Measurements from ENCODE around the gene KIF6.
"Not testable (repeated sequence)": the region's sequence is repeated elsewhere in the genome, so short reads cannot be mapped to it uniquely, and the experiment has no call there.

KIF6 gene

DNA sequence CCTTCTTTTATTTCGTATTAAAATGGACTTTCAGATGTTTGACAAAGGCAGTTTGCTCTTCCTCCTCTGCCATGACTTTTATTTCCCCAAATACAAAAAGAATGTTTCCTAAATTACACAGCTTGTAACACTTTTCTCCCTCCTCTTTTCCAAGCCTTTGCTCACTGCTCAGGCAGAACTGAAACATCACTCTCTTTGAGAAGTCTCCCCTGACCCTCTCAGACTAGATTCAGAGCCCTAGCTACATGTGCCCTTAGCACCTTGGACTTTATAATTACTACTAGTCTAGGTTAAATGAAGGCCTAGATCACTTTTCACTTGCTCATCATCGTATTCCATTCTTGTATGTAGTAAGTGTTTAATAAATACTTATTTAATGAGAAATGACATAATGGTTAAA is 8.5 kb upstream of the KIF6 start:
- Mint-ChIP-seq H3K9me3 (peaks cover 5% of the 10 kb centered on the region), H3K27me3 (peaks cover 15% of the 10 kb centered on the region), H3K27ac (no peak overlapping the region), H3K4me3 (no peak overlapping the region), H3K36me3 (no peaks in the 10 kb centered on the region), H3K4me1 (no peaks in the 10 kb centered on the region)

DNA sequence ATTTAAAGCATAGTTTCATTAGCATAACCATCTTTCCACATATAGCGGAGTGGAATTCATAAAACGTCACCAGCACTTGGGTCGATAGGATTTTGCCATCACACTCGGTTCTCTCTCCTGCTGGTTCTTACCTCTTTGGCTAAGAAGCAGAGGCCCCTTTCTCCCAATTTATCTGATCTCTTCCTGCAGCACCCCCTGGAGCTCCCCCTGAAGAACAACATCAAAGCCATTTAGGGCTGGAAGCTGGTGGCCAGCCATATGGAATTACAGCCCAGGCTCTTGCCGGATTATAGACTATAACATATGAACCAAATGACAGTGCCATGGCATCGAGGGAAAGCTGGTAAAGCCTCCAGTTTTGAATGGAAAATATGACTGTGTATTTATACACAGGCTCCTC is 6.4 kb upstream of the KIF6 start:
- Mint-ChIP-seq H3K36me3 (no peaks in the 10 kb centered on the region), H3K4me3 (no peak overlapping the region), H3K27me3 (peaks cover 8% of the 10 kb centered on the region), H3K27ac (no peak overlapping the region), H3K4me1 (no peaks in the 10 kb centered on the region), H3K9me3 (no peaks in the 10 kb centered on the region)

DNA sequence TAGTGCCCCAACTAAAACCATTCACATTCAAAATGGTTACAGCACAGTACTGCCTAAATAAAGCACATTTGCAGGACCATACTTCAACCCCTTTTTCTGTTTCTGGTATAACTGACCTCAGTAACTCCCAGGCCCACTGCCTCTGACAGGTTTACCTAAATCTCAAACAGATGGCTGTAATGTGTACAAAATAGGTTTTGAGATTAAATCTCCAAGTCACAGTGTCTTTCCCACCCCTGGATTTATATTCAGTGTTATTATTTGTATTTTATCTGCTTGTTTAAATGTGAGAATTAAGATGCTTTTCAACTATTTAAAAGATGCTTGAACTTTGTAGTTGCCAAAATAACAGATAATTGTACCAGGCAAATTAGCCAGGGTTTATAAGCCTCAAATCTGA is 4.7 kb upstream of the KIF6 start:
- Mint-ChIP-seq H3K27ac (no peak overlapping the region), H3K36me3 (no peaks in the 10 kb centered on the region), H3K4me3 (no peak overlapping the region), H3K9me3 (no peaks in the 10 kb centered on the region), H3K27me3 (peaks cover 6% of the 10 kb centered on the region), H3K4me1 (peaks cover 8% of the 10 kb centered on the region)

DNA sequence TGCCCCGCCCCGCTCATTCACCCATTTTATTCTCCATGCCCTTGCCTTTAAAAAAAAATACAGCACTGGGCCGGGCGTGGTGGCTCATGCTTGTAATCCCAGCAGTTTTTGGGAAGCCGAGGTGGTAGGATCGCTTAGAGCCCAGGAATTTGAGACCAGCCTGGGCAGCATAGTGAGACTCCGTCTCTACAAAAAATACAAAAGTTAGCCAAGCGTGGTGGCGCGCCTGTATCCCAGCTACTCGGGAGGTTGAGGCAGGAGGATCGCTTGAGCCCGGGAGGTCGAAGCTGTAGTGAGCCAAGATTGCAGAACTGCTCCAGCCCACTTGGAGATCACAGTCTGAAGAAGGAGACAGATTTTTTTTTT is 407 bp upstream of the KIF6 start:
- H3K4me3 Mint-ChIP-seq: peak overlapping the region; percentile 98
- no peaks in the 10 kb centered on the region for H3K27me3 Mint-ChIP-seq
- H3K9me3 Mint-ChIP-seq: no peaks in the 10 kb centered on the region
- H3K36me3 Mint-ChIP-seq: no peaks in the 10 kb centered on the region
- H3K4me1 Mint-ChIP-seq: peaks cover 12% of the 10 kb centered on the region
- H3K27ac Mint-ChIP-seq: no peak overlapping the region

DNA sequence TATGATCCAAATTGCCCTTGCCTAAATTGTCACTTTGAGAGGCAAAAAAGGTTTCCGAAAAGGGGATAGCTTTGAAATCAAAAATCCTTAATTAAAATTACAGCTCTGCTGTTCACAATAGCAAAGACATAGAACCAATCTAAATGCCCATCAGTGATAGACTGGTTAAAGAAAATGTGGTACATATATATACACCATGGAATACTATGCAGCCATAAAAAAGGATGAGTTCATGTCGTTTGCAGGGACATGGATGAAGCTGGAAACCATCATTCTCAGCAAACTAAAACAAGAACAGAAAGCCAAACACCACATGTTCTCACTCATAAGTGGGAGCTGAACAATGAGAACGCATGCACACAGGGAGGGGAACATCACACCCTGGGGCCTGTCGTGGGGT is 1.9 kb downstream of the KIF6 start:
- H3K36me3 Mint-ChIP-seq, H3K27me3 Mint-ChIP-seq, H3K9me3 Mint-ChIP-seq, H3K27ac Mint-ChIP-seq: not testable (repeated sequence)
- H3K4me3 Mint-ChIP-seq: peak overlapping the region; percentile 42
- peaks cover 12% of the 10 kb centered on the region for H3K4me1 Mint-ChIP-seq

DNA sequence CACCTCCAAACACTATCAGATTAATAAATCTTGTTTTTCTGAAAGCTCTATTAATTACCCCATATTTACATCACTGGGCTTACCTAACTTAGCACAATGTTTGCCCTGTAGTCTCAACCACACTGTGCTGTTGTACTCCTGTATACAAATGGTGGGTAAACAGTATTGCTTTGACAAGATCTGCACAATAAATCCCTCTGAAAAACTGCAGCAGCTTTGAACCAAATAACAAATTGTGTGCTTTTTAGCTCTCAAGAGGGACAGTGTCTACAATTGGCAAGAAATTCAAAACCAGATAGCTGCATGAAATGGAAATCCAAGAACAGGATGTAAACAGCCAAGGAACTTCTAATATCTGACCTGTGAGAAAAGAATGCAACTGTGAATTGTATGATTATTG is 10.4 kb downstream of the KIF6 start:
- no peak overlapping the region for H3K27ac Mint-ChIP-seq
- H3K4me1 Mint-ChIP-seq: no peaks in the 10 kb centered on the region
- peaks cover 6% of the 10 kb centered on the region for H3K27me3 Mint-ChIP-seq
- H3K36me3 Mint-ChIP-seq: no peaks in the 10 kb centered on the region
- no peaks in the 10 kb centered on the region for H3K9me3 Mint-ChIP-seq
- H3K4me3 Mint-ChIP-seq: no peak overlapping the region

DNA sequence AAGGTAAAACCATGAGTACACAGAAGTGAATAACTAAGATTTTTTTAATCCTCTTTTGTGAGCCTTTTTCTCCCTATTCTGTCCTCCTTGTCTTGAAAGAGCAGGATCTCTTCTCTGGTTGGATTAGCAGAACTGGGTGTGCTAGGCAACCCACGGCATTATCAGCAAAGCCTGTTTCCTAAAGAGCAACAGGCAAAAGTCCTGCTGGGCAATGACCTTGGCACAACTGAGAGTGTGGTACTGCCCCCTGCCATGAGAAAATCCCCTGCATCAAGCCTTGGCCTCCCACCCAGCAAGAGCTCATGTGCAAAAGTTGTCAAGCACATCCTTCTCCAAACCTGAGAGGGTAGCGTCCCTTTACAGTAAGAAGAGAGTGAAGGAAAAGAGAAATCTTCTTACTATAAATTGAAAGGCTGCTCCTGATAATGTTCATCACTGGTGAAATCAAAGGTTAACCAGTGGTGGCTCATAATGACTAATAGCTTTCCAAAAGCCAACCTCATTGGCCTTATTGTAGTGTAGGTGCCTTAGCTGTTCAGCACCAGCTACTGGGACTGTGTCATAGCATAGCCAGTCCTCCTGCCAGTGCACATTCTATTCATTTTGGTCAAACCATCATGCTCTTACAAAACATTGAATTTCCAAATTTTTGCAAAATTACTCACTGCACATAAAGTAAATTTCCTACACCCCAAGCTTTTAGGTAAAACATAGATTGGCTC is 17.1 kb downstream of the KIF6 start:
- Mint-ChIP-seq H3K9me3 (no peaks in the 10 kb centered on the region), H3K36me3 (no peaks in the 10 kb centered on the region)

DNA sequence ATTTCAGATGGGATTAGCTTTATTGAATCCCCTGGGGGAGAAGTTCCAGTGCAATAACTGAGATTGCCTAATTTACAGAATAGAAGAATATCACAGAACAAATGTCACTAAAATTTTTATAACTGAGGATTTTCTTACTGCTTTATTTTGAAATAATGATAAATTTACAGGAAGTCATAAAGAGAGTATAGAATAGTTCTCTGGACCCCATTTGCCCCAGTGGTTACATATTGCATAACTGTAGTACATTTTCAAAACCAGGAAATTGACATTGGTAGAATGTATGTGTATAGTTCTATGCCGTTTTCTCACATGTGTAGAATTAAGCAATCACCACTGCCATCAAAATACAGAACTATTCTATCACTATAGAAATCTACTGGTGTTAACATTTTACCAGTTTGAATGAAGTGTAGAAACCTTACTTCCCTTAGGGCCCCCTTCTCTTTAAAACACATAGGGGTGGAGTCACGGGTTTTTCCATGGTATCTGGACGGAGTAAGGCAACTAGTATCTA is 18.3 kb downstream of the KIF6 start:
- H3K36me3 Mint-ChIP-seq: no peaks in the 10 kb centered on the region

More for the DNA sequence above, 17.1 kb downstream of the KIF6 start:
- H3K27ac Mint-ChIP-seq: no peak overlapping the region
- H3K4me1 Mint-ChIP-seq: no peaks in the 10 kb centered on the region
- H3K27me3 Mint-ChIP-seq: peaks cover 8% of the 10 kb centered on the region
- no peak overlapping the region for H3K4me3 Mint-ChIP-seq

DNA sequence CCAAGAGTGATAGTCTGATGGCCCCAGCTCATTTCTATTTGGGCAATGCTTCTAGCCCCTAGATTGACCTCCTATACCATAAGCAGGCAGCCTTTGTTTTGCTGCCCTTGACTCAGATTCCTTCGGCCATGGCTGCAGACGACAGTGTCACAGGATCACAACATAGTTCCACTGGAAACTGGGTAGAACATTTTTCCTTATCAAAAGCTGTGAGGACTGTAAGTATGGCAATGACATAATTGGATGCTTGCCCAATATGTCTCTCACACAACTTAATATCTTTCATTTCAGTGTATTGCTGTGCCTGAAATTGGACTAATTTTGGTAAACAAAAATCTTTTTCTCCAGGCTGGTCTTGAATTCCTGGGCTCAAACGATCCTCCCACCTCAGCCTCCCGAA is 22.9 kb downstream of the KIF6 start:
- Mint-ChIP-seq H3K27me3 (peaks cover 5% of the 10 kb centered on the region), H3K27ac (no peak overlapping the region), H3K4me1 (no peaks in the 10 kb centered on the region), H3K36me3 (no peaks in the 10 kb centered on the region), H3K4me3 (no peak overlapping the region), H3K9me3 (no peaks in the 10 kb centered on the region)

More for the DNA sequence above, 18.3 kb downstream of the KIF6 start:
- Mint-ChIP-seq H3K4me1 (no peaks in the 10 kb centered on the region), H3K4me3 (no peak overlapping the region), H3K9me3 (no peaks in the 10 kb centered on the region), H3K27me3 (peaks cover 8% of the 10 kb centered on the region), H3K27ac (no peak overlapping the region)

DNA sequence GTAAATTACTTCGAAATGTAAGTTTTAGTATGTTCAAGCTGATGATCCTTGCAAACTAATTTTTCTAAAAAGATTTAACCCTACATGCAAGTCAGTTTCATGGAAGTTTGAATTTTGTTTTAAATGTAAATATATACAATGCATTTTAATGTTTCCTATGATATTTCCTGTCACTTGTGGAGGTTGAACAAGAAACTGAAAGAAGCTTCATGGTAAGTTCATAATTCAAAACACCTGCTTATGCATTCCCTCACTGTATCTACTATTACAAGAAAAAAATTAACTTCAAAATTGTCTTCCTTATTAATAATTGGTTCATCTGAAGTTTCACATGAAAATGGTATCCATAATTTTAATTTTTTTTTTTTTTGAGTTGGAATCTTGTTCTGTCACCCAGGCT is 24.8 kb downstream of the KIF6 start:
- Mint-ChIP-seq H3K27ac (no peak overlapping the region), H3K9me3 (no peaks in the 10 kb centered on the region), H3K4me1 (no peaks in the 10 kb centered on the region), H3K36me3 (no peaks in the 10 kb centered on the region), H3K4me3 (no peak overlapping the region), H3K27me3 (peaks cover 7% of the 10 kb centered on the region)

DNA sequence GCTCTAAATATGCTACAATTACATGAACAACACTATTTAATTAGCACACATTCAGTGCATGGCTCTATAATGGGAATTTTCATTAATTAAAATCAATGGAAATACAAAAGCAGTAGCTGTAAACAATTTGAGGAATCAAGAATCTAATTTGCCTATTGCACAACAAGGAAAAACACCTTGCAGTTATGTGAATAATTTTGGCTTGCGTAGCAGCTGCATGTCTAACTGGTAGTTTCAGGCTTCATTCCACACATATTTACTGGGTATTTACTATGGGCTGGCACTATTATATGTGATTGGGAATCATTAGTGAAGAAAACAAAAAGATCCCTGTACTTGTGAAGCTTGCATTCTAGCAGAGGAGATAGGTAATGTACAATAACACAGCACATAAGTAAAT is 26.4 kb downstream of the KIF6 start:
- no peaks in the 10 kb centered on the region for H3K36me3 Mint-ChIP-seq
- H3K27ac Mint-ChIP-seq: no peak overlapping the region
- no peak overlapping the region for H3K4me3 Mint-ChIP-seq
- H3K27me3 Mint-ChIP-seq: peaks cover 5% of the 10 kb centered on the region
- H3K4me1 Mint-ChIP-seq: no peaks in the 10 kb centered on the region
- H3K9me3 Mint-ChIP-seq: no peaks in the 10 kb centered on the region

DNA sequence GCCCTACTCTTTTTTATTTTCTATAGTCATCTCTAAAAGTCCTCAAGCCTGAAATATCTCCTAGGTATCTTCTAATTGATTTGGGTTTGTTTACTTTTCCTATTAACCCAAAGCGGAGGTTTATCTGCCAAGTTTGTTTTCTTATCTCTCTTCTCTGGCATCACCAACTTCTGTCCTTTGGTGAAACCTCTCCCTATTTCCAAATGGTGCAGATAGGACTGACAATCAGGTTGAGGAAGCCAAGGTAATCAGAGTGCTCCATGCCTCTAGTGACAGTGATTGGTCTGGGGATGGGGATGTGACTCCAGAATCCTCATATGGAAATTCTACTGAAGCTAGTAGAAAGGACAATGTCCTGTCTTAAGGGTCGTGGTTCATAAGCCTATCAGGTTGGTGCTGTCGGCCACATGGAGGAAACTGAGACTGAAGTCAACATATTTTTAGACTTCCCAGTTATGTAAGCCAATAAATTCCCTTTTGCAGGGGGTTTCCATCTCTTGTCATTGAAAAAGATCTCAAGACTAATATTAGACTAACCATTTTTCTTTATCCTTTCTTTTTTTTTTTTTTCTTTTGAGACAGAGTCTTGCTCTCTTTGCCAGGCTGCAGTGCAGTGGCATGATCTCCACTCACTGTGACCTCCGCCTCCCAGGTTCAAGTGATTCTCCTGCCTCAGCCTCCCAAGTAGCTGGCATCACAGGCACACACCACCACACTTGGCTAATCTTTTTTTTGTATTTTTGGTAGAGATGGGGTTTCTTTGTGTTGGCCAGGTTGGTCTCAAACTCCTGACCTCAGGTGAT is 28.0 kb downstream of the KIF6 start:
- Mint-ChIP-seq H3K4me3 (no peak overlapping the region), H3K27ac (no peak overlapping the region), H3K4me1 (no peaks in the 10 kb centered on the region), H3K27me3 (peaks cover 5% of the 10 kb centered on the region), H3K36me3 (no peaks in the 10 kb centered on the region), H3K9me3 (no peaks in the 10 kb centered on the region)

DNA sequence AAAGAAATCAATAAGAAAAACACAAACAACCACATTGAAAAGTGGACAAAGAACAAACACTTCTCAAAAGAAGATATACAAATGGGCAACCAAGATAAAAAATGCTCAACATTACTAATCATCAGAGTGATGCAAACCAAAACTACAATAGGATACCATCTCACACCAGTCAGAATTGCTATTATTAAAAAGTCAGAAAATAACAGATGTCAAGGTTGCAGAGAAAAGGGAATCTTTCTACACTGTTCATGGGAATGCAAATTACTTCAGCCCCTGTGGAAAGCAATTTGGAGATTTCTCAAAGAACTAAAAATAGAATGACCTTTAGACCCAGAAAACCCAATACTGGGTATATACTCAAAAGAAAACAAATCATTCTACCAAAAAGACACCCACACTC is 29.8 kb downstream of the KIF6 start:
- no peaks in the 10 kb centered on the region for H3K4me1 Mint-ChIP-seq
- H3K9me3 Mint-ChIP-seq: no peaks in the 10 kb centered on the region
- H3K4me3 Mint-ChIP-seq: no peak overlapping the region
- H3K27ac Mint-ChIP-seq: no peak overlapping the region
- H3K36me3 Mint-ChIP-seq: no peaks in the 10 kb centered on the region
- peaks cover 10% of the 10 kb centered on the region for H3K27me3 Mint-ChIP-seq

DNA sequence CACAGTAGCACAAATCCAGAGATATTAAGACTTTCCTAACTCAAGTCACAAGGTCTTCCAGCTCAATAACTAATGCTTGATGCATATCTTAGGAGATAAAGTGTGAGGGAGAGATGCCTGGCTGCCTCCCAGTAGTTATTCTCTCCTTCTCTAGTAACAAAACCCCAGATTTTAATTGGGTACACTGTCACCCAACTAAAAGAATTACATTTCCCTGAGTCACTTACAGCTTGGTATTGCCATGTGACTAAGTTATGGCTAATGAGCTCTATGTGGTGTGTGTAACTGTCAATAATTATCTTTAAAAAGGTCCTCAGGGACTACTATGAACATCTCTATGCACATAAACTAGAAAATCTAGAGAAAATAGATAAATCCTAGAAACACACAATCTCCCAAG is 32.0 kb downstream of the KIF6 start:
- Mint-ChIP-seq H3K4me3 (no peak overlapping the region), H3K9me3 (no peaks in the 10 kb centered on the region), H3K4me1 (no peaks in the 10 kb centered on the region), H3K27me3 (peaks cover 17% of the 10 kb centered on the region), H3K27ac (no peak overlapping the region), H3K36me3 (no peaks in the 10 kb centered on the region)

DNA sequence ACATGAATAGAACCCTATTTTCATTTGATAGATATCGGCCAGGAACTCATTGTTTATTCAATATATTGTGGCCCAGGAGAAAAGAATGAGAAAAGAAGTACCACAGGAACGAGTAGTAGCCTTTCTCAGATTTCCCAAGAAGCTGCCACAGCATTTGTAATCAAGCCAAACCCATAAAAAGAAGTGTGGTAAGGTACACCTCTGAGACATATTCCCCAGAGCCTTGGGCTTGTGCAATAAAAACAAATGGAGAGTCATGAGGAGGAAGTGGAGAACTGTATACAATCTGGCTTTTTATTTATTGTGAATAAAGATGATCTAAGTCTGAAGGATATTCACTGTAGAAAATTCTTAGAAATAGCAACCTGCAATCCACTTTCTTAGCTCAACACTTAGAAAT is 36.7 kb downstream of the KIF6 start:
- Mint-ChIP-seq H3K9me3 (no peaks in the 10 kb centered on the region), H3K4me1 (no peaks in the 10 kb centered on the region), H3K4me3 (no peak overlapping the region), H3K27me3 (peaks cover 23% of the 10 kb centered on the region), H3K27ac (no peak overlapping the region), H3K36me3 (no peaks in the 10 kb centered on the region)

DNA sequence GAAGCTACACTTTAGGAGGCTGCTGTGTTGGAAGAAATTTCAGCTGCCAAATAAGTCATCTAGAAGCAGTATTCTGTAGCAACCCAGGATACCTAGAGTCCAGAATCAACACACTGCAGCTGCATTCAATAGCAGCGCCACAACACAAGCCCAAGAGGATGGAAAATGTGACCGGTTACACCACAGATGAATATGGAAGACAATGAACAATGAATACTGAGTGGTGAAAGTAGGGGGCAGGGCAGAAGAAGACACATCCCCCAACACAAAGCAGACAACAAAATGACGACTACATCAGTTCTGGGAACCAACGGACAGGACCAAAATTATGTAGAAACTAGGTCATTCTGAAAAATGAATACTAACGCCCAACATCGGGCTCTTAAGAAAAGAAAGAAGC is 38.2 kb downstream of the KIF6 start:
- H3K9me3 Mint-ChIP-seq: no peaks in the 10 kb centered on the region
- no peak overlapping the region for H3K4me3 Mint-ChIP-seq
- H3K27me3 Mint-ChIP-seq: peaks cover 26% of the 10 kb centered on the region
- no peak overlapping the region for H3K27ac Mint-ChIP-seq
- H3K36me3 Mint-ChIP-seq: no peaks in the 10 kb centered on the region
- H3K4me1 Mint-ChIP-seq: no peaks in the 10 kb centered on the region

All from activated naive CD4-positive, alpha-beta T cell treated with anti-CD3 and anti-CD28 coated beads, Interleukin-2, amount 50 U/mL, for 24 hours (primary cell).